ENCODE results near the gene ARHGAP10. TPM values are rescaled to one million over a fixed set of nuclear protein-coding genes. Genes with fewer than 3 reads are reported as not detected.

Gene ARHGAP10
- total RNA-seq: 10 to 100 TPM; 23.9 to 28.7 TPM

DNA sequence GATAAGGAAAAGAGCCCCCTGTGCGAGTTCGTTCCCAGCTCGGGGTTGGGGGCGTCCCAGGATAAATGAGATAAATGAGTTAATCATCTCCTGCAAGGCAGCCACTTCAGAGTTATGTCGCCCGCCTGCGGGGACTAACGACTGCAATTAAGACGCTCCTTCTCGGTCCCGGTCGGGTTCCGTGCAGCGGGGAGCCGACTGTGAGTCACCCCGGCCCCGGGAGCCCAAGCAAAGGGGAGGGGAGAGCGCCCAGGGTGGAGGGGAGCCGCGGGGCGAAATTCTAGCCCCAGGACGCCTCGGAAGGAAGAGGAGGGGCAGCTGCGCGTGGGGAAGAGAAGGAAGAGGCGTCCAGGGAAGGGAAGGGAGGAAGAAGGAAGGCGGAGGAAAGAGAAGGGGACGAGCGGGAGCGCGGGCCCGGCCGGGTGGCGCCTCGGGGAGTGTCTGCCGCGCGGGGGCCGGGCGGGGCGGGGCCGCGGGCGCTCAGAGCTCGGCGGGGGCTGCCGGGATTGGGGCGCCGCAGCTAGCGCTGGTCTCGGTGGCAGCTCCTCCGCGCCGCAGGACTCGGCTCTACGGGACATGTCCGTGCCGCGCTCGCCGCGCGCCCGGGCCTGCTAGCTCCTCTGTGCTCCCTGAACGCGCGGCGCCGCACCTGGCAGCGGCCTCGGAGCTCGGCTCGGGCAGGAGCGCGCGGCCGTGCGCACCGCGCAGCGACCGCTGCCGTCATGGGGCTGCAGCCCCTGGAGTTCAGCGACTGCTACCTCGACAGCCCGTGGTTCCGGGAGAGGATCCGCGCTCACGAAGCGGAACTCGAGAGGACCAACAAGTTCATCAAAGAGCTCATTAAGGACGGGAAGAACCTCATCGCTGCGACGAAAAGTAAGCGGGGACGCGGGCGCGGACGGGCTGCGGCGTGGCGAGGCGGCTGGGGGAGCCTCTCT lies at the start of gene ARHGAP10:
Gene ARHGAP10, plus strand, starts transcription at position 509 of the 938 bp plus-strand sequence. Its CDS starts 214 bp downstream, at position 723.
- H3K27me3 ChIP-seq: no peaks in the 10 kb centered on the region
- DNase-seq (peak; percentile 68 to 81 (median 70)), ATAC-seq (peak; percentile 80)
- TF ChIP-seq POLR2A (IDR thresholded peaks at IDR 0.05): peak; percentile 54 to 60 (median 57)
- TF ChIP-seq CTCF (IDR thresholded peaks at IDR 0.05): no peak
- no peaks in the 10 kb centered on the region for H3K36me3 ChIP-seq (replicated peaks in 1 of 2; ENCODE audit: insufficient read depth in 1 of 2, low read depth in 2 of 2)
- no peaks in the 10 kb centered on the region for H3K9me3 ChIP-seq
- peaks cover 19% of the 10 kb centered on the region for H3K4me1 ChIP-seq
- intact Hi-C loops (cut with DNase I): no loop called here
- H3K27ac ChIP-seq: peak within 1 kb of the TSS; percentile 59 to 83 (median 80)
- WGBS, 2 donors: 0% methylated on average over 28 to 92 of the region's 106 CpGs
- peak within 1 kb of the TSS; percentile 54 to 79 for H3K4me3 ChIP-seq

DNA sequence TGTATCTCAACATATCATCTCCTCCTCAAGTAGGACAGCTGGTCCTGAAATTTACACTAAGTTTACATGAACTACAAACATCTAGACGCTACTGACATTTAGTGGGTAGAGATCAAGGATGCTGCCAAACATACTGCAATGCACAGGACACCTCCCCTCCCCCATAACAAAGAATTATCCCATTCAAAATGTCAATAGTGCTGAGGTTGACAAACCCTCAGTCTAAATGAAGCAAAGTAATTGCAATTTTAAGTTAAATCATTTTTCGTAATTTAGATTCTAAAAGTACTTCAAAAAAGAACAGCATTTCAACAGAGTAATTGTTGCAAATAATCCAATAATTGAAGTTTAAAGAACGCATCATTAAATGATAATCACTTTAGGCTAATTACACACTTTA lies 49.1 kb upstream of the ARHGAP10 start:
- 47% methylated on average over 3 of the region's 3 CpGs for WGBS, 2 donors
- no peak for ATAC-seq
- intact Hi-C loops (cut with DNase I): no loop called here

DNA sequence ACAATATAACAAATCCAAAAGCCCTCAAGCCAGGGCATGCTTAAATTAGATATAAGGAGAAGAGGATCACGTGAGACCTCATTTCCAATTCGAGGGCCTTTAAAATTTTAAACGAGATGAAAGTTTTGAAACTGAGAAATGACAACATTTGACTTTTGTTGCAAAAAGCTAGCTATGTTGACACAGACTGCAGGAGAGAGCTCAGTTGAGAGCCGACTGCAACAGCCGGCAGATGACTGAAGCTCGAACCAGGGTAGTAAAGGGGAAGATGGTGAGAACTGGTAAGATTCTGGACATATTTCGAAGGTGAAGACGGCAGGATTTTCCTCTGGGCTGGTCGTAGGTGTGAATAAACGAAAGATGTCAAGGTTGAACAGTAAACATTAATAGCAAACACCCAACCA lies 48.7 kb upstream of the ARHGAP10 start:
- DNase-seq (peak in 3 of 4 donors; percentile 25 to 48 (median 36)), ATAC-seq (peak; percentile 39)
- peak overlapping the region; percentile 27 to 76 for H3K4me3 ChIP-seq
- H3K4me1 ChIP-seq: peaks cover 13% of the 10 kb centered on the region
- H3K27me3 ChIP-seq: no peaks in the 10 kb centered on the region
- no peaks in the 10 kb centered on the region for H3K9me3 ChIP-seq
- H3K27ac ChIP-seq: peak overlapping the region in 3 of 4 donors; percentile 78 to 89 (median 84)
- no peak for TF ChIP-seq CTCF (IDR thresholded peaks at IDR 0.05)
- no peak for TF ChIP-seq POLR2A (IDR thresholded peaks at IDR 0.05)
- no peaks in the 10 kb centered on the region for H3K36me3 ChIP-seq (replicated peaks in 1 of 2; ENCODE audit: insufficient read depth in 1 of 2, low read depth in 2 of 2)
- intact Hi-C loops (cut with DNase I): no loop called here
- 2 to 3% methylated on average over 10 of the region's 10 CpGs for WGBS, 2 donors

More for the DNA sequence above, 49.1 kb upstream of the ARHGAP10 start:
- no peak for DNase-seq
- Histone ChIP-seq H3K27ac (no peak overlapping the region), H3K4me1 (peaks cover 13% of the 10 kb centered on the region), H3K27me3 (no peaks in the 10 kb centered on the region), H3K36me3 (replicated peaks in 1 of 2; ENCODE audit: insufficient read depth in 1 of 2, low read depth in 2 of 2) (no peaks in the 10 kb centered on the region), H3K4me3 (no peak overlapping the region), H3K9me3 (no peaks in the 10 kb centered on the region)
- TF ChIP-seq CTCF (IDR thresholded peaks at IDR 0.05) (no peak), POLR2A (IDR thresholded peaks at IDR 0.05) (no peak)

DNA sequence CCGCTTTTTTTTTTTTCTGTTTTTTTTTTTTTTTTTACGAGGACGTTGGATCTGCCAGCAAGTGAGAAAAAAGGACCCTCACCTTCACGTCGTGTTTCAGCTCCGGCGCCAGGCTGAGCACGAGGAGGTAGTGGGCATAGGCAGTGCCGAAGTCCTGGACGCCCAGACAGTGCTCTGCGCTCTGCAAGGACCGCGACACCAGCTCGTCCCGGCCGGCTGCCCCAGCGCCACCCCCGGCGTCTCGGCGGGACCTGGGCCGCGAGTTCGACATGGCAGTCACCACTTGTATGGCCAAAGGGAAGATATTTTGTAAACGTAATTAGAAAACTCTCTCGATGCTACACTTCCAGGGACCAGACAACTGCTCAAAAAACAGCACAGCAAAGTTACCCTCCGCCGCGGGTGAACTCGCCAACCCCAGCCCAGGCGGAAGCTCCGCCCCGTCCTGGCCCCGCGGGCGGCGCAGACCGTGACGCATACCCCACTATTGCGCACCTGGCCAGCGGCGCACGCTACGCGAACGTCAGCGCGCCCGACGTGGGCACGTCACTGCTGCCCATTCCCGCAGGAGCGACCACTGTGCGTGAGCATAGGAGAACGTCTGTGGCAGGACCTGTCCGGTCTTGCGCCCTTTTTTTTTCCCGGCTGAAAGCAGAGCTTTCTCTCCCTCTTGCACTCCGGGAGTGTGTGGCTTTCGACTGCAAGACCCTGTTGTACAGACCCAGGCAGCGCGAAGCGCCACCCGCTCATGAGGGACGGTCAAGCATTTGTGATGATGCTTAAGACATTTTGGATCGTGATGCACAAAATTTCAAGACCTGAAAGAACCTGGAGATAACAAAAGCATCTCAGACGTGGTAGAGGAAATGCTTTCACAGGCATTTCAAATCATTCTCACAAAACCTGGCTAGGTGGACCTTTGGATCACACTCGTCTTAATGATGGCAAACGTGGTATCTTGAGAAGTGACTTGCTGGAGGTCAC lies 47.9 kb upstream of the ARHGAP10 start, which contains the start of gene PRMT9:
Gene PRMT9, minus strand, starts transcription at position 447 of the 984 bp plus-strand sequence. Its CDS starts 176 bp downstream, at position 271.
- peak; percentile 90 to 92 (median 91) for DNase-seq
- WGBS, 2 donors: 0 to 1% methylated on average over 43 to 69 of the region's 69 CpGs
- peak within 1 kb of the TSS; percentile 73 to 89 (median 81) for H3K27ac ChIP-seq
- TF ChIP-seq CTCF (IDR thresholded peaks at IDR 0.05) (peak in 1 of 7 experiments; percentile 2), POLR2A (IDR thresholded peaks at IDR 0.05) (peak; percentile 69 to 91 (median 83))
- no peaks in the 10 kb centered on the region for H3K9me3 ChIP-seq
- peak within 1 kb of the TSS; percentile 27 to 76 for H3K4me3 ChIP-seq
- intact Hi-C loops (cut with DNase I): no loop called here
- peak; percentile 100 for ATAC-seq
- H3K27me3 ChIP-seq: no peaks in the 10 kb centered on the region
- H3K36me3 ChIP-seq (replicated peaks in 1 of 2; ENCODE audit: insufficient read depth in 1 of 2, low read depth in 2 of 2): no peaks in the 10 kb centered on the region
- H3K4me1 ChIP-seq: peaks cover 13% of the 10 kb centered on the region
